MM.1S (cell line): ENCODE measurements around the gene SDHA.
"Not testable (repeated sequence)": the region's sequence is repeated elsewhere in the genome, so short reads cannot be mapped to it uniquely, and the experiment has no call there.

Experiments used
- CTCF ChIP-seq: fragments of 300-600 bp; sonication (generic); IDR thresholded peaks from 2 replicates; pipeline ENCODE4 v1.5.1; 2016; ENCODE audit warnings: antibody characterized with exemption, low read length, mixed read lengths
- EZH2phosphoT487 ChIP-seq: fragments of 300-600 bp; sonication (generic); IDR thresholded peaks from 2 replicates; pipeline ENCODE4 v1.6.1; 2018; ENCODE audit warnings: antibody characterized with exemption, low read length

GRCh38 chr5:217494-218456 is at the start of gene SDHA, which contains the start of gene CCDC127:
- TF ChIP-seq CTCF, result peak; percentile 40
- not testable (repeated sequence) for TF ChIP-seq EZH2phosphoT487
